MM.1S (cell line): ENCODE results near the gene PHF21A.

Experiments
- CTCF ChIP-seq: fragments of 300-600 bp; sonication (generic); IDR thresholded peaks from 2 replicates; pipeline ENCODE4 v1.5.1; 2016; ENCODE audit warnings: antibody characterized with exemption, low read length, mixed read lengths
- EZH2 ChIP-seq: fragments of 300-600 bp; sonication (generic); optimal IDR thresholded peaks from 2 replicates; pipeline ENCODE3; 2017; ENCODE audit warnings: low read depth, mild to moderate bottlenecking, antibody characterized with exemption, low read length, mixed read lengths
- EZH2phosphoT487 ChIP-seq: fragments of 300-600 bp; sonication (generic); IDR thresholded peaks from 2 replicates; pipeline ENCODE4 v1.6.1; 2018; ENCODE audit warnings: antibody characterized with exemption, low read length

- TF ChIP-seq EZH2phosphoT487 (no peak), CTCF (no peak), EZH2 (no peak)
Measured at GRCh38 chr11:46055371-46055770, 65.9 kb downstream of the PHF21A start.
